ENCODE data around the gene VASH1.

GRCh38 chr14:76759589-76759988, 1.7 kb upstream of the VASH1 start:
- TF ChIP-seq EP300 (IDR thresholded peaks at IDR 0.05) (no peak), CTCF (IDR thresholded peaks at IDR 0.05) (no peak), POLR2A (IDR thresholded peaks at IDR 0.05) (no peak)

Measured in gastroesophageal sphincter (tissue), 3 donors.